Activated T-cell treated with anti-CD3 and anti-CD28 coated beads for 4 hours (primary cell): ENCODE measurements around the gene MT1M.

Experiments used
- DNase-seq: peaks from one replicate; pipeline ENCODE4 v3.0.0-alpha.2; 2020

MT1M gene

GRCh38 chr16:56679078-56679730 lies 46.7 kb downstream of the MT1M start:
- DNase-seq = no peak

- no peak for DNase-seq
Observed at GRCh38 chr16:56679818-56680217, 47.4 kb downstream of the MT1M start.

- DNase-seq = peak; percentile 76
Observed at GRCh38 chr16:56681939-56682702, 49.7 kb downstream of the MT1M start, which contains the start of gene MT1X. Gene MT1X (plus strand): TSS chr16:56682470. CDS start chr16:56682541, 71 bp downstream.

- no peak for DNase-seq
Observed at GRCh38 chr16:56682703-56683397, 50.4 kb downstream of the MT1M start.
